HG02885 (cell line): ENCODE measurements around the gene SLC16A10.
"Not testable (repeated sequence)": the region's sequence is repeated elsewhere in the genome, so short reads cannot be mapped to it uniquely, and the experiment has no call there.

ENCODE experiments used
- ATAC-seq: cut with Tn5 transposase; IDR thresholded peaks from one replicate; pipeline ENCODE4 v1.9.1; 2021; ENCODE audit warnings: mild to moderate bottlenecking; ENCODE audit not compliant: unreplicated experiment, poor library complexity

SLC16A10 gene

GRCh38 chr6:111124406-111124805 lies 37.1 kb downstream of the SLC16A10 start:
- no peak for ATAC-seq

DNA sequence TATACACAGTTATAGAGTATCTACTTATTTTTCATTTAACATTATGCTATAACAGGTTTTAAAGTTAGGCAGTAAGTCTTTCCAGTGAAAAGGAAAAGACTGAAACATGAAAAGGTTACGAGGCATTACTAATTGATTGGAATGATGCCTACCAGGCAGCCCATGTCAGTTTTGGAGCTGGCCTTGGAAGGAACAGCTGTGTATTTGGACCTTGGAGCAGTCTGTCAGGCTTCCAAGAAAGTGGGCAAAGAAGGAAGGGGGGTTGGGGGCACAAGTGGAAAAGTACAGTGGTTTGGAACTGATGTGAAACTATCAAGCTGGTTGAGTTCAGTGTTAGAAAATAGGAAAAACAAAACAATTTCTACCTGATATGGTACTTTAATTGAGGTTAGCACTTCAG lies 41.7 kb downstream of the SLC16A10 start:
- no peak for ATAC-seq

- not testable (repeated sequence) for ATAC-seq
Measured at GRCh38 chr6:111131018-111131417, 43.7 kb downstream of the SLC16A10 start.

- ATAC-seq: not testable (repeated sequence)
Measured at GRCh38 chr6:111132669-111133068, 45.4 kb downstream of the SLC16A10 start.

DNA sequence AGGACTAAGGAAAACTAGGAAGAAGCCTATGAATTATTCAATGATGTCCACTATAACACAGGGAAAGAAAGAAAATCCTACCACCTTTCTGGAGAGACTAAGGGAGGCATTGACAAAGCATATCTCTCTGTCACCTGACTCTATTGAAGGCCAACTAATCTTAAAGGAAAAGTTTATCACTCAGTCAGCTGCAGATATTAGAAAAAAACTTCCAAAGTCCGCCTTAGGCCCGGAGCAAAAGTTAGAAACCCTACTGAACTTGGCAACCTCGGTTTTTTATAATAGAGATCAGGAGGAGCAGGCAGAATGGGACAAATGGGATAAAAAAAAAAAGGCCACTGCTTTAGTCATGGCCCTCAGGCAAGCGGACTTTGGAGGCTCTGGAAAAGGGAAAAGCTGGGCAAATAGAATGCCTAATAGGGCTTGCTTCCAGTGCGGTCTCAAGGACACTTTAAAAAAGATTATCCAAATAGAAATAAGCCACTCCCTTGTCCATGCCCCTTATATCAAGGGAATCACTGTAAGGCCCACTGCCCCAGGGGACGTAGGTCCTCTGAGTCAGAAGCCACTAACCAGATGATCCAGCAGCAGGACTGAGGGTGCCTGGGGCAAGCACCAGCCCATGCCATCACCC lies 47.0 kb downstream of the SLC16A10 start:
- not testable (repeated sequence) for ATAC-seq

DNA sequence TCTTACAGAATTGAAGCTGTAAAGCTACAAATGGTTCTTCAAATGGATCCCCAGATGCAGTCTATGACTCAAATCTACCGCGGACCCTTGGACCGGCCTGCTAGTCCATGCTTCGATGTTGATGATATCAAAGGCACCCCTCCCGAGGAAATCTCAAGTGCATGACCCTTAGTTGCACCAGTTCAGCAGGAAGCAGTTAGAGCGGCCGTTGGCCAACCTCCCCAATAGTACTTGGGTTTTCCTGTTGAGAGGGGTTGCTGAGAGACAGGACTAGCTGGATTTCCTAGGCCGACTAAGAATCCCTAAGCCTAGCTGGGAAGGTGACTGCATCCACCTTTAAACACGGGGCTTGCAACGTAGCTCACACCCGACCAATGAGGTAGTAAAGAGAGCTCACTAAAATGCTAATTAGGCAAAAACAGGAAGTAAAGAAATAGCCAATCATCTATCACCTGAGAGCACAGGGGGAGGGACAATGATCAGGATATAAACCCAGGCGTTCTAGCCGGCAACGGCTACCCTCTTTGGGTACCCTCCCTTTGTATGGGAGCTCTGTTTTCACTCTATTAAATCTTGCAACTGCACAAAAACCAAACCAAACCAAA lies 50.3 kb downstream of the SLC16A10 start:
- not testable (repeated sequence) for ATAC-seq

DNA sequence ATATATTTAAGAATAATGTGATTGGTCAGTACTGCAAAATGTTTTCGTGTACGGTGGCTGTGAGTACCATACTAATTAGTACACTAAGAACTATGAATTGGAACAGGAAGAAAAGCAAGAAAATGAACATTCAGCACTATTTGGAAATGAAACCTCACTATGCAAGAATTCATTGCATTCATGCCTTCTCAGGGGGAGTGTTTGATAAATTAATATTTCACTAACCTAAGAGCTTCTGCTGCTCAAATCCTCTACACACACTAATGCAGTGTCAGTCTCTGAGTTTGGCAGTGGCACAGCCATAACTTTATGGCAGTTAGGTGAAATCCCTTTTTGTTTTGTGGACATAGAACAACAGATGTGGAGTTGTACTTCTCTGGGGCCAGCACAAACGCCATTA lies 60.1 kb downstream of the SLC16A10 start:
- ATAC-seq: no peak

DNA sequence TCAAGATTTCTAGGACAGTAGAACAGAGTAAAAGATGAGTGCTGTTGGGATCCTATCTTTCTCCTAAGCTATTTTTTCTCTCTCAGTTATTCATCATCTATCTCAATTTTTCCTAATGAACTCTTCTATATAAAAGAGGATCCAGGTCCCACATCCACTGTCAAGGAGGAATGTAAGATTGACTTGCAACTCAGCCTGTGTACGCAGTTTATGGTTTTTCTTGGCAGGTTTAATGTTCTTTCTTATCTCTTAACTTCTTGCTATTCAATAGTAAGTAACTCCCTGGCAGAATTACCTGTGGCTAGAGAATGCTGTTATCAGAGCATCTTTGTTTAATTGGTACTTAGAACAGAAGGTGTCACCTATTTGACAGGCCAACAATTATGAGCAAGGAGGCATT lies 60.8 kb downstream of the SLC16A10 start:
- no peak for ATAC-seq

DNA sequence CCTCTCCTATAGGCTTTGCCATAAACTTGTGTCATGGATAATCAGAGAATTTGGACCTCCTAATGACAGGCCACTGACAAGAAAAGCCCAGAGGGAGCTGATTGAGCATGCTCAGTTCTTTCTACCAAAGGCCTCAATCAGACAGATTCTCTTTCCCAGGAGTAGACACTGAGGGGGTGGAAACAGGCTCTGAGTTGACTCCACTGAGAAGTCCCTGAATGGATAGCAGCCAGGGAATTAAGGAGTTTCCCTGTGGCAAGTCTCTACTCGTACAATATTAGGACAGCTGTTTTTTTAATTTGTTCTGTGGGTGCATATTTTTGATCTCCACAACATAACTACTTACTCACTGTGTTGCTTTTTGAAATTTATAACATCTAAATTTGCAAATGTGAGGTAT lies 63.3 kb downstream of the SLC16A10 start:
- ATAC-seq: no peak

- ATAC-seq: no peak
Measured at GRCh38 chr6:111154981-111155380, 67.7 kb downstream of the SLC16A10 start.

GRCh38 chr6:111157412-111157811 lies 70.1 kb downstream of the SLC16A10 start:
- no peak for ATAC-seq

DNA sequence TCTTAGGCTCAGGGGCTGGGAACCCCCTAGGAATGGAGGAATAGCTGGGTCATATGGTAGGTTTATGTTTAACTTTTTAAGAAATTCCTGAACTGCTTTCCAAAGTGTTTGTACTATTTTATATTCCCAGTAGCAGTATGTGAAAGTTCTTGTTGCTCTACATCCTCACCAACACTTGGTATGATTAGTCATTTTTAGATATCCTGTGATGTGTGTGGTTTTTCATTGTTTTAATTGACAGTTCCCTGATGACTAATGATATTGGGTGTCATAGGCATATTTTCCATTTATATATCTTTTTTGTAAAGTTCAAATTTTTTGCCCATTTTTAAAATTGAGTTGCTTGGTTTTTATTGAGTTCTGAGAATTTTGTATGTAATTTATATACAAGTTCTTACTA lies 72.3 kb downstream of the SLC16A10 start:
- ATAC-seq: no peak

DNA sequence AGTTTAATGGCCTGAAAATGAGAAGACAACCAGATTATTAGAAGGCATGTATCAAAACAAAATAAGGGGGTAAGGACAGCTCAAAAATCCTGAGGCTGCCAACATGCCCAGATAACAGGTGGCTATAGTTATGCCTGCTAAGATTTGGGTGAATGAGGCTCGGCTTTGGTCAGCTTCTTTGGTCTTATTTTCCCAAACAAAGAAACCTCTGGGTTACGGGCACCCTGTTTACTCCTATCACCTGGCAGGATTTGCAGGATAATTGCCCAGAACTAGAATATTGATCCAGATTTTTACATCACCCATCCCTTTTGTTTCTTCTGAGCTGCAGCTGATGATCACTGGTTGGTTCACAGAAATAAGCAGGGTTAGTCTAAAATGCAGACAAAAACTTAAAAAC lies 74.3 kb downstream of the SLC16A10 start:
- ATAC-seq: no peak

GRCh38 chr6:111162504-111162903 lies 75.2 kb downstream of the SLC16A10 start:
- no peak for ATAC-seq

DNA sequence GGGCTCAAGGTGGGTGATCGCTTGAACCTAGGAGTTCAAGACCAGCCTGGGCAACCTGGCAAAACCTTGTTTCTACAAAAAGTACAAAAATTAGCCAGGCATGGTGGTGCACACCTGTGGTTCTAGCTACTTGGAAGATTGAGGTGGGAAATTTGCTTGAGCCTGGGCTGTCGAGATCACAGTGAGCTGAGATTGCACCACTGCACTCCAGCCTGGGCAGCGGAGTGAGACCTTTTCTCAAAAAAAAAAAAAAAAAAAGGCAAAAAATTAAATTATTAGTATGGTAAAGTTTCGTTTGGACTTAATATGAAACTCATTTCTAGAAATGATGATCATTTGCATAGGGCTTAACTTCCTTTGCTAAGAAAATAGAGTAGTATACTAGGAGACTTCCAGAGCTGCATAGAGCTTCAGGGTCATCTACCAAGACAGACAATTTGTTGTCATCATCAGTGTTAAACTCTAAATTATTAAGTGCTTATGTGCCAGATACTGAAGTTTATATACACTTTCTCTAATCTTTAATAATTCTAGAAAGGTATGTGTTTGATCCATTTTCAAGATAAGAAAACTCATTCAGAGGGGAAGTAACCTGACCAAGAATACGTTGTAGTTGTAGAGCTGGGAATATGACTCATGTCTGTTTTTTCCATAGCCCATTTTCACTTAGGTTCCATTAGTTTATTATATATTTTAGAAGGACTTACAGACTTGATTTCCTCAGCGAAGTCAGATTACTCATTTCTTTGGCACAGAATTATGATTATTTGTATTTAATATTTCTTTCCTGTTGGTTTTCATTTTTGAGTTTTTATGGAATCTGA lies 84.5 kb downstream of the SLC16A10 start:
- peak; percentile 69 for ATAC-seq

- no peak for ATAC-seq
Measured at GRCh38 chr6:111172563-111172962, 85.3 kb downstream of the SLC16A10 start.

DNA sequence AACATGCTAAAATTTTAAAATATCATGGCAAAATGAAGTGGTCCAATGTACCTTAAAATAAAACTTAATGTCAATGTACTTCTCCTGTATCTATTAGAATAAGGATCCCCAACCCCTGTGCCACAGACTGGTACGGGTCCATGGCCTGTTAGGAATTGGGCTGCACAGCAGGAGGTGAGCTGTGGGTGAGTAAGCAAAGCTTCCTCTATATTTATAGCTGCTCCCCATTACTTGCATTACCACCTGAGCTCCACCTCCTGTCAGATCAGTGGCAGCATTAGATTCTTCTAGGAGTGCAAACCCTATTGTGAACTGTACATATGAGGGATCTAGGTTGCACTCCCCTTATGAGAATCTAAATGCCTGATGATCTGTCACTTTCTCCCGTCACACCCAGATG lies 86.0 kb downstream of the SLC16A10 start:
- ATAC-seq: no peak

DNA sequence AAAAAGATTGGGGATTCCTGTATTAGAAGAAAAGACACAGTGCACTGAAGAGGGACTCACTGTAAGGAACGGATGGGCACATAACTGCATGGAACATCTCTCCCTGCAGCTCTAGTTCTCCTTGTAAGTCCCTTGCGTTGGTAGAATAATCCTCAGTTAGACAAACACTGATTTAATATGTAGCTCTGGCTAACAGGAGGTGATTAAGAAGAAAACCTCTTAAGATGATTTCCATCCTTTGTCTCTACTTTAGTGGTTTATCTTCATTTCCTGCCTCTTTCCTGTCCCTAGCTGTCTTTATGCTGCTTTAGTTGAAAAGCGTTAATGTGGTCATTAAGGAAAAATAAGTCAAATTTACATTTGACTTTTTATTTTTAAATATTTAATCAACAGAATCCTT lies 86.6 kb downstream of the SLC16A10 start:
- no peak for ATAC-seq

DNA sequence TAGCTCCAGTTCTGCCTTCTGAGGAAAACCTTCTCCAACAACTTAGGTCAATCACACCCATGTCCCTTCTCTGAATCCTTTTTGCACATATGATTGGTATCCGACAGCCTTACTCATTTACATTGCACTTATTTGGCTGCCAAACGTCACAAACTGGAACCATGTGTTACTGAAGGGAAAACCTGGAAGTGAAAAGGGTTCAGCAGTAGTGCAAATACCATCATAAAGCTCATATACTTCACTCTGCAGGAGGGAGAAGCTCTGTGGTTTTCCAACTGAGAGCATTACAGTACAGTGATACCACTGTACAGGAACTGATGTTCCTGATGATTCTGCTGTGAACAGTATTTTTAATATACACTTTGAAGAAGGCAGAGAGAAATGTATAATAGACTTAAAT lies 87.8 kb downstream of the SLC16A10 start:
- no peak for ATAC-seq

GRCh38 chr6:111176038-111176759 lies 88.9 kb downstream of the SLC16A10 start:
- no peak for ATAC-seq

- no peak for ATAC-seq
Measured at GRCh38 chr6:111176760-111177099, 89.4 kb downstream of the SLC16A10 start.
